Measurements from ENCODE around the gene KRTAP2-3. TPM values are rescaled to one million over a fixed set of nuclear protein-coding genes. Genes with fewer than 3 reads are reported as not detected.
"Not testable (repeated sequence)": the region's sequence is repeated elsewhere in the genome, so short reads cannot be mapped to it uniquely, and the experiment has no call there.

KRTAP2-3 gene
- total RNA-seq, 4 donors from 2014 or later: not detected

DNA sequence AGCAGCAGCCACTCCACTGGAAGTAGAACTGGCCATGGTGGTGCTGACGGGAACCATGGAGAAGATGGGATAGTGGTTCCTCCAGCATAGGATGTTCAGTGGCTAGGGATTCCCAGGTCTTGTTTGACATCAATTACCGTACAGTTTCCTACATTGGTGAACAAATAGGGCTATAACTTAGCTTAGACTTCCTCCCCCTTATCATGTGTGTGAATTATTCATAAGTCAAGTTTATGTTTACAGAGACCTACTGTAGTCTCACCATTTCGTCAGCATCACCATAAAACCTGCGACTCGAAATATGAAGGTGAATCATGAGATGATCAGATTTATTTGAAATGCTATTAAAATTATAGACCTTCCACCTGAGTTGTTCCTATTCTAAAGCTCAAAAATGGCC, 1.2 kb downstream of the KRTAP2-3 start:
- H3K27me3 ChIP-seq: no peaks in the 10 kb centered on the region
- H3K36me3 ChIP-seq: no peaks in the 10 kb centered on the region
- H3K4me3 ChIP-seq: no peak overlapping the region
- TF ChIP-seq, protein P1, sequence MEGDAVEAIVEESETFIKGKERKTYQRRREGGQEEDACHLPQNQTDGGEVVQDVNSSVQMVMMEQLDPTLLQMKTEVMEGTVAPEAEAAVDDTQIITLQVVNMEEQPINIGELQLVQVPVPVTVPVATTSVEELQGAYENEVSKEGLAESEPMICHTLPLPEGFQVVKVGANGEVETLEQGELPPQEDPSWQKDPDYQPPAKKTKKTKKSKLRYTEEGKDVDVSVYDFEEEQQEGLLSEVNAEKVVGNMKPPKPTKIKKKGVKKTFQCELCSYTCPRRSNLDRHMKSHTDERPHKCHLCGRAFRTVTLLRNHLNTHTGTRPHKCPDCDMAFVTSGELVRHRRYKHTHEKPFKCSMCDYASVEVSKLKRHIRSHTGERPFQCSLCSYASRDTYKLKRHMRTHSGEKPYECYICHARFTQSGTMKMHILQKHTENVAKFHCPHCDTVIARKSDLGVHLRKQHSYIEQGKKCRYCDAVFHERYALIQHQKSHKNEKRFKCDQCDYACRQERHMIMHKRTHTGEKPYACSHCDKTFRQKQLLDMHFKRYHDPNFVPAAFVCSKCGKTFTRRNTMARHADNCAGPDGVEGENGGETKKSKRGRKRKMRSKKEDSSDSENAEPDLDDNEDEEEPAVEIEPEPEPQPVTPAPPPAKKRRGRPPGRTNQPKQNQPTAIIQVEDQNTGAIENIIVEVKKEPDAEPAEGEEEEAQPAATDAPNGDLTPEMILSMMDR (IDR thresholded peaks at IDR 0.05): no peak
- no peaks in the 10 kb centered on the region for H3K9me3 ChIP-seq
- no peak for DNase-seq
- H3K27ac ChIP-seq: no peak overlapping the region
- no peaks in the 10 kb centered on the region for H3K4me1 ChIP-seq

- Histone ChIP-seq H3K4me1 (no peaks in the 10 kb centered on the region), H3K27ac (no peak overlapping the region), H3K4me3 (no peak overlapping the region), H3K9me3 (no peaks in the 10 kb centered on the region), H3K36me3 (no peaks in the 10 kb centered on the region), H3K27me3 (no peaks in the 10 kb centered on the region)
- no peak for DNase-seq
- TF ChIP-seq, protein P1 (IDR thresholded peaks at IDR 0.05): no peak
- TF ChIP-seq POLR2A (IDR thresholded peaks at IDR 0.05): no peak
These were observed 2.4 kb downstream of the KRTAP2-3 start for GRCh38 chr17:41057547-41057946.

DNA sequence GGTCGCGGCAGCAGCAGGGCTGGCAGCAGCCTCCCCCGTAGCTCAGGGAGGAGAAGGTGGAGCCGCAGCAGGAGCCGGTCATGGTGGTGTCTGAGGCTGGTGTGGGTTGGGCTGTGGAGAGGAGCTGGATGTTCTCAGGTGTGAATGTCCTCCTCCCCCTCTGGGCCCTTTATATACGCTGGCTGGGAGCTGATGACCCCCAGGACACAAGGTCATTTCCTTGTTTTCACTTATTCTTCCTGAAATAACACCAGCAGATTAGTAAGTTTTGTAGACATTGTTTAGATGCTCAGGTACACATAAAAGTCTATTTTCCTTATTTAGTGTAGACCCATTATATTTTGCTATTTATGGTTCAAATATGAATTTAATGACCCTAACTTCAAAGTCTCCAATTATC, 4.8 kb downstream of the KRTAP2-3 start, which contains the start of gene KRTAP2-2:
TSS of gene KRTAP2-2 (minus strand) at position 101 of the 400 bp plus-strand sequence. CDS start at position 82, 19 bp downstream.
- H3K27ac ChIP-seq, H3K4me3 ChIP-seq, H3K9me3 ChIP-seq, H3K4me1 ChIP-seq, H3K27me3 ChIP-seq, H3K36me3 ChIP-seq, DNase-seq: not testable (repeated sequence)

- H3K9me3 ChIP-seq, H3K4me1 ChIP-seq, H3K36me3 ChIP-seq, DNase-seq, H3K27me3 ChIP-seq, H3K4me3 ChIP-seq, H3K27ac ChIP-seq: not testable (repeated sequence)
These were observed 5.4 kb downstream of the KRTAP2-3 start for GRCh38 chr17:41054556-41054955.

DNA sequence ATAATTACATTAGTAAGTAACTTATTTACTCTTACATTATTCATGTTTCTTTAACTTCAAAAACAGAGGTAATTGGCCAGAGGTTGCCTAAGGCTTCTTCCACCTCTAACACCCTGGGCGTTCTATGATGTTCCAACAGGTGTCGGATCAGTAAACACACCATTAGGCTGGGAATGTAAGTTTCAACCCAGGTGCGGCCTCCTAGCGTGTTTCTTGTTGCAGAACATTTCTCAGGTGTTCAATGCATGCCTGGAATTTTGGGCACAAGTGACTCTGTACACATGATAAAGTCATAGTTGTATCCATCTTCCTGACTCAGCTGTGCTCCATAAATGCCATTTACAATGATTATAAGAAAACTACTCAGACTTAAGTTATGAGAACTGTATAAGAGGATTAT, 5.9 kb downstream of the KRTAP2-3 start:
- no peak overlapping the region for H3K4me3 ChIP-seq
- no peak for DNase-seq
- no peaks in the 10 kb centered on the region for H3K36me3 ChIP-seq
- no peak overlapping the region for H3K27ac ChIP-seq
- H3K4me1 ChIP-seq: no peaks in the 10 kb centered on the region
- no peaks in the 10 kb centered on the region for H3K9me3 ChIP-seq
- TF ChIP-seq POLR2A (IDR thresholded peaks at IDR 0.05): no peak
- TF ChIP-seq, protein P1 (IDR thresholded peaks at IDR 0.05): no peak
- H3K27me3 ChIP-seq: peaks cover 0 to under 1% of the 10 kb centered on the region in 2 donors

- H3K27me3 ChIP-seq: peaks cover 0 to 6% of the 10 kb centered on the region in 2 donors
- no peak for TF ChIP-seq POLR2A (IDR thresholded peaks at IDR 0.05)
- TF ChIP-seq, protein P1 (IDR thresholded peaks at IDR 0.05): no peak
- no peaks in the 10 kb centered on the region for H3K9me3 ChIP-seq
- no peaks in the 10 kb centered on the region for H3K36me3 ChIP-seq
- H3K4me1 ChIP-seq: no peaks in the 10 kb centered on the region
- H3K4me3 ChIP-seq: no peak overlapping the region
- no peak overlapping the region for H3K27ac ChIP-seq
- no peak for DNase-seq
These were observed 7.3 kb downstream of the KRTAP2-3 start for GRCh38 chr17:41052566-41052965.

DNA sequence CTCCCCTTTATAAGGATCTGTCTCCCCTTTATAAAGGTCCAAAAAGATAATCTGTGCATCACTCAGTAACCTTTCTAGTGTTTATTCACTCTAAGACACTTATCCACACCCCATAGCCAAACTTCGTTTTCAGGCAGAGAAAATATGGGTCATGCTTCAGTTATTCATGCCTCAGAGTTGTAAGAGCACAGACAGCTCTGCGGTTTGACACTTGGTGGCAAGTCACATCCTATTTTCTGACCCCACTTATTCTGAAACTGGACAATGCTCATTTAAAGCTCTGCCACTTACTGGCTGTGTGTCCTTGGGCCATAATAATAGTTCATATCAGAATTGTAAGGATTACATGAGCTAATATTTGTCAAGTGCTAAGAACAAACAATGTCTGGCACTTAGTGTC, 10.8 kb downstream of the KRTAP2-3 start:
- DNase-seq: no peak
- H3K27ac ChIP-seq: no peak overlapping the region
- H3K9me3 ChIP-seq: no peaks in the 10 kb centered on the region
- no peak for TF ChIP-seq POLR2A (IDR thresholded peaks at IDR 0.05)
- TF ChIP-seq, protein P1 (IDR thresholded peaks at IDR 0.05): no peak
- no peaks in the 10 kb centered on the region for H3K36me3 ChIP-seq
- H3K4me3 ChIP-seq: no peak overlapping the region
- H3K4me1 ChIP-seq: no peaks in the 10 kb centered on the region
- H3K27me3 ChIP-seq: peaks cover 0 to 6% of the 10 kb centered on the region in 2 donors
